ENCODE results near the gene SLC22A8.

- TF ChIP-seq CTCF (IDR thresholded peaks at IDR 0.05) (no peak), ZFX (IDR thresholded peaks at IDR 0.05; ENCODE audit: borderline replicate concordance) (no peak)
Measured at GRCh38 chr11:62994775-62995174, 20.9 kb downstream of the SLC22A8 start.
